ENCODE results near the gene POLR3H. TPM values are rescaled to one million over a fixed set of nuclear protein-coding genes. Genes with fewer than 3 reads are reported as not detected.
A peak's percentile ranks its signal among the peaks of the same experiment; 100 is the strongest.

Gene POLR3H
- total and polyA plus RNA-seq, 12 donors, result 18.7 to 92.6 (median 45.4) TPM

- DNase-seq, result peak; percentile 67 to 92 (median 82)
- H3K36me3 ChIP-seq (replicated peaks in 1 of 2), result peaks cover 0 to 66% of the 10 kb centered on the region in 2 donors
- H3K4me3 ChIP-seq, result no peak overlapping the region
- no peaks in the 10 kb centered on the region for H3K9me3 ChIP-seq (replicated peaks in 1 of 3)
- TF ChIP-seq CTCF (IDR thresholded peaks at IDR 0.05) (peak; percentile 88 to 94 (median 92)), POLR2A (IDR thresholded peaks at IDR 0.05) (no peak)
- 55 to 63% (median 56%) methylated on average over 12 to 22 of the region's 22 CpGs for WGBS, 4 donors
- peak overlapping the region in 2 of 5 donors; percentile 26 to 44 for H3K27ac ChIP-seq
- H3K27me3 ChIP-seq, result no peaks in the 10 kb centered on the region
- intact Hi-C loops (cut with DNase I), result loop anchor here (5.0 to 10.0 kb wide), 2 partner anchors 53 to 115 kb away; partner anchors contain the start of genes ACO2 (in 1 of the 2) and PHF5A (in 1 of the 2)
- peaks cover 7 to 20% of the 10 kb centered on the region in 2 donors for H3K4me1 ChIP-seq (replicated peaks in 1 of 2)
These were observed 26.9 kb downstream of the POLR3H start for GRCh38 chr22:41517172-41518047.

- DNase-seq, result no peak
- 87 to 93% (median 90%) methylated on average over 5 to 8 of the region's 8 CpGs for WGBS, 4 donors
- Histone ChIP-seq H3K27ac (no peak overlapping the region), H3K4me3 (no peak overlapping the region), H3K4me1 (replicated peaks in 1 of 2) (peaks cover 17 to 27% of the 10 kb centered on the region in 2 donors), H3K36me3 (replicated peaks in 1 of 2) (peaks cover 0 to 72% of the 10 kb centered on the region in 2 donors), H3K27me3 (no peaks in the 10 kb centered on the region), H3K9me3 (replicated peaks in 1 of 3) (no peaks in the 10 kb centered on the region)
- TF ChIP-seq CTCF (IDR thresholded peaks at IDR 0.05) (peak in 1 of 6 experiments; percentile 12), POLR2A (IDR thresholded peaks at IDR 0.05) (no peak)
- intact Hi-C loops (cut with DNase I), result loop anchor here (5.0 to 10.0 kb wide), 2 partner anchors 52 to 114 kb away; partner anchors contain the start of genes ACO2 (in 1 of the 2) and PHF5A (in 1 of the 2)
These were observed 27.8 kb downstream of the POLR3H start for GRCh38 chr22:41516462-41516861.

GRCh38 chr22:41513391-41513790 is 30.9 kb downstream of the POLR3H start:
- H3K27me3 ChIP-seq, result no peaks in the 10 kb centered on the region
- H3K4me3 ChIP-seq, result no peak overlapping the region
- no peak for DNase-seq
- peaks cover 19 to 30% of the 10 kb centered on the region in 2 donors for H3K4me1 ChIP-seq (replicated peaks in 1 of 2)
- 79 to 87% (median 80%) methylated on average over 5 of the region's 5 CpGs for WGBS, 4 donors
- H3K36me3 ChIP-seq (replicated peaks in 1 of 2), result peaks cover 0 to 77% of the 10 kb centered on the region in 2 donors
- intact Hi-C loops (cut with DNase I), result loop anchor here in 1 of 2 donors (10.0 kb wide), 1 partner anchor 49 kb away; the partner anchor contains the start of genes ACO2 and PHF5A
- peak overlapping the region in 2 of 5 donors; percentile 62 to 66 for H3K27ac ChIP-seq
- TF ChIP-seq POLR2A (IDR thresholded peaks at IDR 0.05), result no peak
- TF ChIP-seq CTCF (IDR thresholded peaks at IDR 0.05), result no peak
- no peaks in the 10 kb centered on the region for H3K9me3 ChIP-seq (replicated peaks in 1 of 3)

Data from adrenal gland (tissue), 12 donors.